PC-9 (cell line): ENCODE data around the gene UHRF1. TPM values are rescaled to one million over a fixed set of nuclear protein-coding genes. Genes with fewer than 3 reads are reported as not detected.
"Not testable (repeated sequence)": the region's sequence is repeated elsewhere in the genome, so short reads cannot be mapped to it uniquely, and the experiment has no call there.

Experiments used
- BruUV-seq: library from RNA; stranded (reverse); fragments of 400-500 nt; replicated peaks from 2 replicates; lab custom pipeline; 2021; lab: Mats Ljungman, UMichigan
- CTCF ChIA-PET: fragments of 300-600 bp; sonication (Branson Sonifier 250); formaldehyde crosslinking; loops from one replicate; lab custom pipeline; 2022; ENCODE audit warnings: antibody characterized with exemption; lab: Charles Lee
- POLR2A ChIA-PET: fragments of 300-600 bp; sonication (Branson Sonifier 250); formaldehyde crosslinking; loops from one replicate; lab custom pipeline; 2022; ENCODE audit warnings: antibody characterized with exemption; ENCODE audit not compliant: unreplicated experiment; lab: Charles Lee
- DNase-seq, 2 experiments: peaks; one replicate each; pipeline versions ENCODE4 v3.0.0 to v3.0.0-alpha.2; 2015 to 2022; ENCODE audit warnings: mixed read lengths in 1 of 2
- H2AFZ ChIP-seq: fragments of 200-600 bp; sonication (generic); 2 replicates; pipeline ENCODE4 v1.8.1; 2017; ENCODE audit warnings: antibody characterized with exemption
- H3F3A ChIP-seq: fragments of 200-600 bp; sonication (generic); 2 replicates; pipeline ENCODE4 v1.8.1; 2017; ENCODE audit warnings: antibody characterized with exemption, mild to moderate bottlenecking, low read depth; ENCODE audit not compliant: insufficient read depth
- H3K27ac ChIP-seq: fragments of 200-600 bp; sonication (generic); 2 replicates; pipeline ENCODE4 v1.6.1; 2016; ENCODE audit warnings: mixed run types
- H3K27me3 ChIP-seq: fragments of 200-600 bp; sonication (generic); 2 replicates; pipeline ENCODE4 v1.6.1; 2016; ENCODE audit warnings: low read depth, mixed run types; ENCODE audit not compliant: insufficient read depth
- H3K36me3 ChIP-seq: fragments of 200-600 bp; sonication (generic); 2 replicates; pipeline ENCODE4 v1.6.1; 2016; ENCODE audit warnings: low read depth, mixed run types
- H3K4me1 ChIP-seq: fragments of 200-600 bp; sonication (generic); replicated peaks from 2 replicates; pipeline ENCODE4 v1.6.1; 2016; ENCODE audit warnings: mixed run types; ENCODE audit not compliant: insufficient read depth
- H3K4me2 ChIP-seq: fragments of 200-600 bp; sonication (generic); 2 replicates; pipeline ENCODE4 v1.6.1; 2017; ENCODE audit warnings: mixed run types
- H3K4me3 ChIP-seq: fragments of 200-600 bp; sonication (generic); 2 replicates; pipeline ENCODE4 v1.6.1; 2016; ENCODE audit warnings: mixed run types
- H3K79me2 ChIP-seq: fragments of 200-600 bp; sonication (generic); 2 replicates; pipeline ENCODE4 v1.6.1; 2017; ENCODE audit warnings: low read depth, mixed run types
- H3K9me2 ChIP-seq: fragments of 200-600 bp; sonication (generic); 2 replicates; pipeline ENCODE4 v1.8.1; 2017; ENCODE audit warnings: mild to moderate bottlenecking; ENCODE audit not compliant: insufficient read depth
- H3K9me3 ChIP-seq: fragments of 200-600 bp; sonication (generic); 2 replicates; pipeline ENCODE4 v1.8.1; 2016; ENCODE audit warnings: low read depth; ENCODE audit not compliant: insufficient read depth
- H4K20me1 ChIP-seq: fragments of 200-600 bp; sonication (generic); 2 replicates; pipeline ENCODE4 v1.8.1; 2017; ENCODE audit not compliant: insufficient read depth
- EZH2 ChIP-seq: fragments of 200-600 bp; sonication (generic); IDR thresholded peaks from 2 replicates; pipeline ENCODE4 v1.8.0; 2017; ENCODE audit warnings: antibody characterized with exemption, low read depth
- intact Hi-C: fragments of 100-400 bp; cut with micrococcal nuclease; formaldehyde crosslinking; loops from one replicate; pipeline ENCODE4 v1.10.0; 2022; ENCODE audit not compliant: unreplicated experiment
- total RNA-seq: library from RNA; stranded (reverse); gene quantifications from 2 replicates; pipeline ENCODE4 v1.2.3, GENCODE V29; 2021
- TF ChIP-seq, protein P1 (sequence below): fragments of 200-600 bp; sonication (generic); conservative IDR thresholded peaks from 2 replicates; pipeline ENCODE4 v1.6.1; 2017; ENCODE audit warnings: mixed run types, antibody characterized with exemption, mild to moderate bottlenecking, moderate library complexity

The UHRF1 gene
- total RNA-seq, 1 experiment from 2014 or later = 61.4 TPM

- Histone ChIP-seq H3K9me2 (no peaks in the 10 kb centered on the region), H3F3A (no peaks in the 10 kb centered on the region), H3K27ac (no peak overlapping the region), H3K4me2 (no peak overlapping the region), H3K27me3 (no peaks in the 10 kb centered on the region), H4K20me1 (no peaks in the 10 kb centered on the region), H3K9me3 (no peaks in the 10 kb centered on the region), H3K36me3 (no peaks in the 10 kb centered on the region), H3K79me2 (no peaks in the 10 kb centered on the region), H3K4me1 (no peaks in the 10 kb centered on the region), H2AFZ (no peak overlapping the region), H3K4me3 (no peak overlapping the region)
- ChIA-PET CTCF (interaction anchor here (0.6 to 0.7 kb wide), 2 partner anchors 89 to 1941 kb away, joined by 3 to 6 read pairs; no protein-coding TSS in a partner anchor), POLR2A (no interaction called here)
- no peak for TF ChIP-seq EZH2
- TF ChIP-seq, protein P1, sequence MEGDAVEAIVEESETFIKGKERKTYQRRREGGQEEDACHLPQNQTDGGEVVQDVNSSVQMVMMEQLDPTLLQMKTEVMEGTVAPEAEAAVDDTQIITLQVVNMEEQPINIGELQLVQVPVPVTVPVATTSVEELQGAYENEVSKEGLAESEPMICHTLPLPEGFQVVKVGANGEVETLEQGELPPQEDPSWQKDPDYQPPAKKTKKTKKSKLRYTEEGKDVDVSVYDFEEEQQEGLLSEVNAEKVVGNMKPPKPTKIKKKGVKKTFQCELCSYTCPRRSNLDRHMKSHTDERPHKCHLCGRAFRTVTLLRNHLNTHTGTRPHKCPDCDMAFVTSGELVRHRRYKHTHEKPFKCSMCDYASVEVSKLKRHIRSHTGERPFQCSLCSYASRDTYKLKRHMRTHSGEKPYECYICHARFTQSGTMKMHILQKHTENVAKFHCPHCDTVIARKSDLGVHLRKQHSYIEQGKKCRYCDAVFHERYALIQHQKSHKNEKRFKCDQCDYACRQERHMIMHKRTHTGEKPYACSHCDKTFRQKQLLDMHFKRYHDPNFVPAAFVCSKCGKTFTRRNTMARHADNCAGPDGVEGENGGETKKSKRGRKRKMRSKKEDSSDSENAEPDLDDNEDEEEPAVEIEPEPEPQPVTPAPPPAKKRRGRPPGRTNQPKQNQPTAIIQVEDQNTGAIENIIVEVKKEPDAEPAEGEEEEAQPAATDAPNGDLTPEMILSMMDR = no peak
- intact Hi-C loops = no loop called here
- no TSS peak for BruUV-seq
- DNase-seq = no peak
These were observed 27.8 kb downstream of the UHRF1 start for GRCh38 chr19:4937060-4937459.

GRCh38 chr19:4938461-4938860 is 29.2 kb downstream of the UHRF1 start:
- not testable (repeated sequence) for H3K9me3 ChIP-seq, H3K27me3 ChIP-seq

DNA sequence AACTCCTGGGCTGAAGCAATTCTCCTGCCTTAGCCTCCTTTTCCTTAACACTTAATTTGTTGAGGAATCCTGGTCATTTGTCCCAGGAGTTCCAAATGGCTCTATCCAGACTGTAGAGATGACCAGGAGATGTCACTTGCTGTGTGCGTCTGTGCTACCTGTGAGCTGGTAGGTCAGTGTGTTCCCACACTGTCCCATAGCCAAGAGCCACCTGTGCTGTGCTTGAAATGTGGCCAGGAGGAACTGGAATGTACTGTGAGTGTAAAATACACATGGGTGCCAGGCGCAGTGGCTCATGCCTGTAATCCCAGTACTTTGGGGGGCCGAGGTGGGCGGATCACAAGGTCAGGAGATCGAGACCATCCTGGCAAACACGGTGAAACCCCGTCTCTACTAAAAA is 30.2 kb downstream of the UHRF1 start:
- no peaks in the 10 kb centered on the region for H3F3A ChIP-seq
- H3K9me2 ChIP-seq = no peaks in the 10 kb centered on the region
- CTCF ChIA-PET = interaction anchor here (0.7 kb wide), 1 partner anchor 75 kb away, joined by 6 read pairs; no protein-coding TSS in a partner anchor
- H3K4me1 ChIP-seq = no peaks in the 10 kb centered on the region
- H3K4me2 ChIP-seq = no peak overlapping the region
- no TSS peak for BruUV-seq
- no peaks in the 10 kb centered on the region for H3K27me3 ChIP-seq
- intact Hi-C loops = no loop called here
- no peak overlapping the region for H3K4me3 ChIP-seq
- TF ChIP-seq EZH2 = no peak
- TF ChIP-seq, protein P1 = no peak
- H3K9me3 ChIP-seq = no peaks in the 10 kb centered on the region
- H2AFZ ChIP-seq = no peak overlapping the region
- POLR2A ChIA-PET = interaction anchor here (0.5 kb wide), 1 partner anchor 11 kb away, joined by 3 read pairs; no protein-coding TSS in a partner anchor
- H3K27ac ChIP-seq = no peak overlapping the region
- H3K36me3 ChIP-seq = no peaks in the 10 kb centered on the region
- DNase-seq = no peak
- no peaks in the 10 kb centered on the region for H3K79me2 ChIP-seq
- H4K20me1 ChIP-seq = no peaks in the 10 kb centered on the region

More at GRCh38 chr19:4938461-4938860, 29.2 kb downstream of the UHRF1 start:
- intact Hi-C loops, H3K4me3 ChIP-seq, H3F3A ChIP-seq, H3K36me3 ChIP-seq, H3K27ac ChIP-seq, H4K20me1 ChIP-seq, DNase-seq, H3K79me2 ChIP-seq, H3K4me2 ChIP-seq, BruUV-seq, H3K4me1 ChIP-seq, H2AFZ ChIP-seq, CTCF ChIA-PET, H3K9me2 ChIP-seq: not testable (repeated sequence)
- POLR2A ChIA-PET = interaction anchor here (0.5 kb wide), 1 partner anchor 70 kb away, joined by 4 read pairs; no protein-coding TSS in a partner anchor

DNA sequence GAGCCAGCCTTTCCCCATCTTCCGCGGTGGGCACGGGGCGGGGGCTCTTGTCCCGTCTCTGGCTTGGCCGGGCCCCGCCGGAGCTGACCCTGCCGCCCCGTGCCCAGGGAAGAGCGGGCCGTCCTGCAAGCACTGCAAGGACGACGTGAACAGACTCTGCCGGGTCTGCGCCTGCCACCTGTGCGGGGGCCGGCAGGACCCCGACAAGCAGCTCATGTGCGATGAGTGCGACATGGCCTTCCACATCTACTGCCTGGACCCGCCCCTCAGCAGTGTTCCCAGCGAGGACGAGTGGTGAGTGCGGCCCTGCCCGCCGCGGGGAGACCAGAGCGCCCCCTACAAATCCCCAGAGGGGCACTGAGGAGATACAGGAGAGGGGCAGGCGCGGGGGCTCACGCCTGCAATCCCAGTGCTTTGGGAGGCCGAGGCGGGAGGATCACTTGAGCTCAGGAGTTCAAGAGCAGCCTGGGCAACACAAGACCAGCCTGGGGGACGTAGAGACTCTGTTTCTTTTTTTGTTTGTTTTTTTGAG is 32.4 kb downstream of the UHRF1 start:
- H3K4me3 ChIP-seq, intact Hi-C loops, H3K27ac ChIP-seq, H4K20me1 ChIP-seq, POLR2A ChIA-PET, H3F3A ChIP-seq, H3K9me2 ChIP-seq, H3K79me2 ChIP-seq, H3K9me3 ChIP-seq, H3K4me1 ChIP-seq, DNase-seq, BruUV-seq, H3K27me3 ChIP-seq, H2AFZ ChIP-seq, CTCF ChIA-PET, H3K36me3 ChIP-seq, H3K4me2 ChIP-seq: not testable (repeated sequence)

DNA sequence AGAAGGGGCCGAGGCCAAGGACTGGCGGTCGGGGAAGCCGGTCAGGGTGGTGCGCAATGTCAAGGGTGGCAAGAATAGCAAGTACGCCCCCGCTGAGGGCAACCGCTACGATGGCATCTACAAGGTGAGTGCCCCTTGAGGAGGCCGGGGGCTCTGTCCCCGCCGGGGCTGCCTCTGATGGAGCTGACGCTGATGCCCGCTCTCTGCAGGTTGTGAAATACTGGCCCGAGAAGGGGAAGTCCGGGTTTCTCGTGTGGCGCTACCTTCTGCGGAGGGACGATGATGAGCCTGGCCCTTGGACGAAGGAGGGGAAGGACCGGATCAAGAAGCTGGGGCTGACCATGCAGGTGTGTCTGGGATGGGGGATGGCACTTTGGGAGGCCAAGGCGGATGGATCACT is 41.3 kb downstream of the UHRF1 start:
- H3K36me3 ChIP-seq, CTCF ChIA-PET, DNase-seq, H2AFZ ChIP-seq, BruUV-seq, H3F3A ChIP-seq, H3K9me3 ChIP-seq, H4K20me1 ChIP-seq, H3K27me3 ChIP-seq, H3K4me1 ChIP-seq, POLR2A ChIA-PET, H3K27ac ChIP-seq, H3K4me3 ChIP-seq, H3K79me2 ChIP-seq, intact Hi-C loops, H3K9me2 ChIP-seq, H3K4me2 ChIP-seq: not testable (repeated sequence)
